Esophagus mucosa (tissue), 1 donor: Measurements from ENCODE around the gene UNC5A. TPM values are rescaled to one million over a fixed set of nuclear protein-coding genes. Genes with fewer than 3 reads are reported as not detected.

Experiments used
- ATAC-seq: fragments of 200-7000 bp; cut with Tn5 transposase; one replicate; pipeline ENCODE4 v1.9.1; 2020
- total RNA-seq: library from RNA; stranded (reverse); gene quantifications from one replicate; pipeline ENCODE4 v1.2.4, GENCODE V29; 2023
- donor health status: DM: yes; HTN: yes; CAD: no.

The UNC5A gene
- total RNA-seq, 1 donor from 2014 or later: not detected

DNA sequence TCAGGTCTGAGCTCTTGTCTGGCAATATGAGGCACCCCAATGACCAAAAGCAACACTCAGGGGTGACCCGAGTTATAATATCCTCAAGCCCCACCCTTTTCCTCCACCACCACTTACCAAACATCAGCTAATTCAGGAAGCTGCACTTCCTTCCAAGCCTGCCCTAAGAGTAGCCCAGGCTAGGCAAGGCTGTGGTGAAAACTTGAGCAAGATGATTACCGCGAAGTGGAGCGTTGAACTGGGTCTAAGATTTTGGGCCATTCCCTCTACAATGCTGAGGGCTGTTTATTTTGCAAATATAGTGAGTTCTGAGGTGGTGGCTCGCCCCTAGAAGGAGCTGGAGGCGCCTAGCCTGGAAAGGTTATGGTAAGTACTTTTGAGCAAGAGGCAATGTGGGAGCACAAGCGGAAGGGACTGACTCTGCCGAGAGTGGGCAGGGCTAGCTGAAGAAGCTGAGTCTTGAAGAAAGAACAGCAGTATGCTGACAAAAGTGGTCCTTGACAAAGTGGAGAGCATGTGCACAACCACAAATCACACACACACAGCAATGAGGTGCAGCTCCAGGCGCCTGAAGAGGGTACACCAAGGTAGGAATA lies 89.0 kb downstream of the UNC5A start, which contains the start of gene HK3:
TSS of gene HK3 (minus strand) at position 51 of the 596 bp plus-strand sequence. CDS start 3,187 bp downstream, outside the sequence.
- peak; percentile 17 for ATAC-seq

DNA sequence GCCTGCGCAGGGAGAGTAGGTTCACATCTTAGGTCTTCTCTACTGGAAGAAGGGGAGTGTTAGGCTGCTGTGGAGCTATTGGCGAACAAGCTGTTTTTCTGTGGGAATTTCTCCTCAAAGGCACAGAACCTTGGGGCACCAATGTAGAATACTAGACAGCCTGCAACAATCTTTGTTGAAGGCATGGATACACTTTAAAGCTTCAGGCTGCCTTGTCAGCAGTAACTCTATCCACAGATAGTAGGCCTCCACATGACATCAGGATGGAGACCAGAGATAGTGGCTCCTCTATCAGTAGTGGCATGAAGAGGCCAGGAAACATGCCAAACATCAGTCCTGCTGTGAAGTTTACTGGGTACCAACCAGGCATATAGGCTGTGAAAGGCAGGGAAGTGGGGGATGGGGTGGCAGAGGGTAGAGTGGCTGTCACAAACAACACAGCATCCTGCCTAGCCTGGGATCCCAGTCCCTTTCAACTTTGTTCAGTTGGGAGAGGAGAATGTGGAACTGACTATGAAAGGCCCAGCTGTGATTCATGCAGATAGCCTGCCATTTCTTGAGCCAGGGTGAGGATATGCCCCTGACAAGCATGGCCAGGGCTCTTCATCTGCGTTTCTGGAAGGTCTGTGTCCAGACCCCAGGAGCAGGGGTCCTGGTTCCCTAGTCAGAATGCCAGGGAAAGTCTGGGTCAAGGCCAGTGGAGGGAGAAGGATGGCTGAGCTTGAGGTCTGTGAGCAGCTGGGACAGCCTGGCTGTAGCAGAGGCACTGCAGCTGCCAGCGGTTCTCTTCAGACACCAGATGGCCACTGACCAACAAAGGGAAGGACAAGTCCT lies 89.8 kb downstream of the UNC5A start:
- no peak for ATAC-seq

DNA sequence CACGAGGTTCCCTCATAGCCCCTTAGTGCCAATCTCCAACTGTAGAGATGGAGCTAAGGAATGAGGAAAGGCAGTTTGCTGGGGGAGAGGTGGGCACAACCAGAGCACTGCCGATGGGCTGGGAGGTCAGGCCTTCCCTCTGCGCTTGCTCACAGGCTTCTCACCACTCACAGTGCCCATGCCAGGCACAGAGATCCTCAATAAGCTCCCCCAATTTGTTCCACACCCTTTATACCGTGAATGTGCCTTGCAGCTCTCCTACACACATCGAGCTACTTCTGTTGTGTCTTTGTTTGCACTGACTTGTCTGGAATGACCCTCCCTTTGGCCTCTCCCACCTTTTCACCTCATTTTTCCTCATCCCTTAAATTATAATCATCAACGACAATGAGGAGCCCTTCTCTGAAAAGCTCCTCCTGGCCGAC lies 90.4 kb downstream of the UNC5A start:
- no peak for ATAC-seq

DNA sequence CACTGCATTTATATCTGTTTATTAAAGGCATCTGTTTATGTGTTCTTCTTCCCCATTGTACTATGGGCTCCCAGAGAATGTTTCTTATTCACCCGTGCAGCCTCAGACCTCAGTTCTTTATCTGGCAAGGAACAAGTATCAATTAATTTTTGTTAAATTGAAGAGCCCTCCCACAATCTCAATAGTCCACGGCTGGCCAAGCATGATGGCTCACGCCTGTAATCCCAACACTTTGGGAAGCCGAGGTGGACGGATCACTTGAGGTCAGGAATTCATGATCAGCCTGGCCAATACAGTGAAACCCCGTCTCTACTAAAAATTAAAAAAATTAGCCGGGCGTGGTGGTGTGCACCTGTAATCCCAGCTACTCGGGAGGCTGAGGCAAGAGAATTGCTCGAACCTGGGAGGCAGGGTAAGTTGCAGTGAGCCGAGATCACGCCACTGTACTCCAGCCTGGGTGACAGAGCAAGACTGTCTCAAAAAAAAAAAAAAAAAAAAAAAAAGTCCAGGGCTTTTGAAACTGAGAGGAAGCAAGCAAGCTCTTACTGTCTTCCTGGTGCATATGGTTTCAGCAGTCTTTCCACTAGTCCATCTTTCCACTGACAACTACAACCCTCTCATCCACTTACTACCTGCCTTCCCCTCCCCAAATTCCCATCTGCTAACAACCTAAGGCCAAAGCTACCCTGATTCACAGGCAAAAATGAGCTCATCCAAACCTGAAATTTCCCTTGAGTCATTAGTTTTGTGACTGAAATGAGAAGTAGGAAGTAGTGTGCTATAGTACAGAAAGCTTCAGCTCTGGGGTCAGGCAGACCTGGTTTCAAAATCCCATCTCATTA lies 91.1 kb downstream of the UNC5A start:
- ATAC-seq: no peak

DNA sequence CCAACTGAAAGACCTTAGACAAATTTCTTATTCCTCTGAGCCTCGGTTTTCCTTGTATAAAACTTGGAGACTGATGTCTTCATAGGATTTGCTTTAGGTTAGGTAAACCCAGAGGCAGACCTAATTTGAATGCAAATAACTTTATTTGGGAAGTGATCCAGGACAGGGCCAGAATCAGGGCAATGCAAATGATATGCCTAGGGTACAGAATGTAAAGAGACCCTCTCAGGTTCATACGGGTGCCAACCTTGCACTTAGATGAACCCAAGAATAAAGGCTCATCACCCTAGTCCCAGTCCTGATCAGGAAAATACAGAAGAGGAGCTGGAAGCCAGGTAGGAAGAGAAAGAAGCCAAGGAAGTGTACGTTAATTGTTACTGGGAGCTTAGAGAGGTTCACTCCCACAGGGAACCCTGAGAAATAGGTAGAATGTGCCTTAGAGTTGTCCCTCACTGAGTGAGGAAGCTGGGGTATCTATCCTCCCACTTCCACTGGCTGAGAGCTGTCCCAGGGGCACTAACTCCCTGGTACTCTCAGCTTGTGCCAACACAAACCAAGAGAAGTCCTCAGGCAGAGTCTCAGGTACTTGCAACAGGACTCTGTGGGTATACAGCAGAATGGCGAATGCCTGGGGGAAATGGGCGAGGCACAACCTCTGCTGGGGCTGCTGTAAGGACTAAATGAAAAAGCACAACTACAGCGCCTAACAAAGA lies 91.9 kb downstream of the UNC5A start:
- no peak for ATAC-seq

DNA sequence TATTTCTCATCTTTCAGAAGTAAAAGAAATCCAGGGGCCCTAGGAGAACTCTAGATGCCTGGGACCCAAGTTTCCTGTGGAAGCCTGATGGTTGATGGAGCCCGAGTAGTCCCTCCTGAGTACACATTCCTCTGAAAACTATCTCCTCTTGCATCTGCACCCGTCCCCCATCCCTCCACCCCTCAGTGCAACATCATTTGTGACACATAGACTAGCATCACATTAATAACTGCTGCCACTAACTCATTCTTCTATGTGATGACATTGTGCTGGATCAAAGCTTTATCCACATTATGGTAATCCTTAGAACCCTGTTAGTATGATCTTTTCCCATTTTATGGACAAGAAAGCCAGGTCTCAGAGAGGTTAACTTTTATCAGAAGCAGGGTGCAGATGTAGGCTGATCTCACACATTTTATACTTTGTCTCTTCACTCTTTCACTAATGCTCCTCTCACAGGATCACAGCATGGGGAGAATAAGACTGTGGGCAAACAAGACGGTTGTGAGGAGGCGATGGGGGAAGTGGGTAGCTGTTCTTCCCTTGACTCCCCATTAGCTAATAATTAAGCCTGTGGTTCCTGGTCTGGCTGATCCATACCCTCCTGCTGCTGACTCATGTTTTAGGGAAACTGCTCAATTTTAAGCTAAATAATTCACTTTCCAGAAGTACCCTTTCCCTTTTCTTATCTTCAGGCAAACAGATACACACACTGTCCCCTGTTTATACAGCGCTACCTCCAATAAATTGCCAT lies 92.7 kb downstream of the UNC5A start:
- no peak for ATAC-seq

DNA sequence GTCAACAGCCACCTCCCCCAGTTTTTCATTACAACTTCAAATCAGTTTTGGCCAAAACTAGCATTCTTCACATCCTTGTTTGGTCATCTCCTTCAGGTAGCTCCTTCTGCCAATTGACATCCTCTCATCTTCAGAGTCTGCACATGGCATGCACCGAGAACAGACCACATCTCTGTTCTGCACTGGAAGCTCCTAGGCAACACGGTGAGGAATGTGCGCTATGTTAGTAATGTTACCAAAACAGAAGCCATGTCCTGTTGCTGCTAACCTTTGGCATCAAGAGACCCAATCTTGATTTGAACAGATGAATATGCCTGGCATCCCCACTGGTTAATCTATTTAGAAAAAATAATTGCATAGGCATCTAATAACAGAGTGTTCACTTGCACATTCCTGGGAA lies 93.9 kb downstream of the UNC5A start:
- no peak for ATAC-seq

DNA sequence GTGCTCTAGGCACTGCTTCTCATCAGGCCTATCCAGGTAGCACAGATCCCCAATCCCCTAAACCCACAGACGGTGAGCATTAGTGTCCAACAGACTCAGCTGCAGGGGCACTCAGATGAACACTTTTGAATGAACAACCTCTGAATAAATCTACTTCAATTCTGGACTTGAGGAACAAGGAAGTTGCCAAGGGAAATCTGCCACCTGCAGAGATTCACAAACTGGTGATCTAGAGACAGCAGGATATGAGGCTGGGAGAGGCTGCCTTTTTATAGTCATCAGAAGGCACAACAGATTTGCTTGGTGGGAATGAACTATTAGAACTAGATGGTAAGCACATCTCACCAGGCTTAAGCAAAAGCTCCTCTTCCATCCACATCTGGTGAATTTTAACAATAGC lies 95.8 kb downstream of the UNC5A start:
- no peak for ATAC-seq

DNA sequence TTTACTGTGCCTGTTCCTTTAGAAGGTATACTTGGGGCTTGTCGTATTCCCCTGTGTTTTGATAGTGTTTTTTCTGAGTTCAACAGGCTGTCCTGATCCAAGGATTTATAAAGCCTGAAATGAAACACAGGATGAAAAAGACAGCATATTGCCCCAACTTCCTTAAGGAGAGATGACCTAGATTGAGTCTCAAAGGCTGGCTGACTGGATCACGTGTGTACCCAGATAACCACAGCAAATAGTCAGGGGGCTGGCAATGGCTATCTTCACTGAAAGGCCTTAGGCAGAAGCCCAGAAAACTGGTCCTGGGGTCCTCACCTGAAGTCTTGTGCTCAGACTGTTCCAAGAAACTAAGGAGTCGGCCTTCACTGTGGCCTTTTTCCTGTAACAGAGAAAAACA lies 96.4 kb downstream of the UNC5A start:
- no peak for ATAC-seq

DNA sequence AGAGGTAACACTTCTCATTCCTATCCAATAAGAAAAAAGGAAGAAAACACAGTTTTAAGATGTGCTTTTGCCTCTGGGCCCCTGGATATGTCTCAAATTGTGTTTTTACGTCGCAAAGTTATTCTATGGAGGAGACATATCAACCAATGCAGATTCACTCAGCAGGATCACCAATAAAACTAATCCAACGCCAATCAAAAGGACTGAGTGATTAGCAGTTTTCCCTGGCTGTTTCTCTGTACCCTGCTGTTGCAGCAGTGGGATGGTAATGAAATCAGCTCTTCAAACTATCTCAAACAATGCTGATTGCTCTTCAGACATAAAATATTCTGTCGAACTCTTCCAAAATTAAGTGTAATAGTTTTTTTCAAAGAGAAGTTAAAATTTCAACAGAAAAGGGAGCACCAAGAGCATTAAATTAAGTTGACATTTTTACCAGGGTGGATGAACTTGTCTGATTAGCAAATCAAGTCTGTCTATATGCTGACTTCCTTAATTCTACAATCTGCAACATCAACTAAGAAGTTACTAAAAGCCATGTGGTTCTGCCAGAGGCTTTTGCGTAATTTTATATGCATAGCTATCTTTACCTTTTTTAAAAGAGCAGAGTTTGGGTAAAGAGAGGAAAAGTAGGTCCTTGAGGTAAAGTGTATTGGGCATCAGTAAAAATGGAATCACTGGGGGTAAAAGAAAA lies 98.5 kb downstream of the UNC5A start:
- no peak for ATAC-seq

DNA sequence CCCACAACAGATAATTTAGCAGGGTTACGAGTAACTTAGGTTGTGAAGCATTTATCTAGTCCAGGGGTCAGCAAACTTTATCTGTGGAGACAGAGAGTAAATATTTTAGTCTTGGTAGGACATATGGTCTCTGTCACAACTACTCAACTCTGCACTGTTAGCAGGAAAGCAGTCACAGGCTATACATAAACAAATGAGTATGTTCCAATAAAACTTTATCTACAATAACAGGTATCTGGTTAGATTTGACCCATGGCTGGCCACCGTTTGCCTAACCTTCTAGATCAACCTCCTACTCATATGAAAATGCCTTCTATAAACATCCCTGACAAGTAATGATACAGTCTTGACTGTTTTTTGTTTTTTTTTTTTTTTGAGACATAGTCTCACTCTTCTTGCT lies 101.8 kb downstream of the UNC5A start:
- ATAC-seq: no peak

DNA sequence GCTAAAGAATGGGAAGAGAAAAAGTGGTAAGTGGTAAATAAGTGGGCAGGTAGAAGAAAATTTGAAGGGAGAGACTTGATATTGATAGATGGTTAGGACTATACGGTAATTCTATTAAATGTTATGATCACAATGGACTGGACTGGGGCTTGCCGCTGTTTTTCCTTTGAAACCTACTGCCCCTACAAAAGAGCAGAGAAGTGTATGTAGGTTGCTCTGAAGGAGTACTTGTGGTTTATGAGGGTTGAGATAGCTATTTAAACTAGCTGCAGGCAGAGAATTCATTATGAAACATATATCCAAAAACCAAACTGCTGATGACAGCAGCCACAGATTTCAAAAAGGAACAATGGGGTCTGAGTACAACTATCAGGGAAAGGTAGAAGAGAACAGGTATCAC lies 105.5 kb downstream of the UNC5A start:
- ATAC-seq: no peak

DNA sequence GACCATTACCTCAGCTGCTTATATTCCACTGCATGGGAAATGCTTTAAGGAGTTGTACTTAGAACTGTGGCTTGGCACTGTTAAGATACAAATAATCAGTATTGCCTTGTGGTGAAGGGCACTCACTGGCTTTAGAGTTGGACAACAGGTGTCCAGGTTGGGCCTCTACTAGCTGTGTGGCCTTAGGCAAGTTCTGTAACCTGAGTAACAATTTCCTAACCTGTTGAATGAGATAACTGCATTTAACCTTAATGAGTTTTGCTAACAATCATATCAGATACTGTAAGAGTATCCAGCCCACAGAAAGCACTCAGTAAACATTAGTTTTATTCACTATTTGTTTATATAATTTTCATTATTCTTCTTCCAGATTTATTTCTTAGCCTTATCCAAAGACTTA lies 106.0 kb downstream of the UNC5A start:
- ATAC-seq: no peak

DNA sequence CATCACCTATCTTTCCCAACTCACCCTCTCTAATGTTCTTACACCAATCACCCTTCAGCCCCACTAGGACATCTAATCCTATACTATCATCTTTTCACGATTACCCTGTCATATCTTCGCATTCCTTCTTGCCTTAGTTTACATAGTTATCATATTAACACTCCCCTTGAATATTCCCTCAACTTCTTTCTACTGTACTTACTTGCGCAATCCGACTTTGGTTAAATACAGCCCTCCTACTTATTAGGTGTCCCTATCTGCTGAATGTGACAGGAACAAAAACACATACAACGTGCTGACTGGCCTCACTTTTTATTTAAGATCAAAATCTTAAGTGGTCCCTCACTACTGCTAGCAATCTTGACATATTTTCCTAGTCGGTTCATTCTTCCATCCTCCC lies 108.3 kb downstream of the UNC5A start:
- no peak for ATAC-seq

DNA sequence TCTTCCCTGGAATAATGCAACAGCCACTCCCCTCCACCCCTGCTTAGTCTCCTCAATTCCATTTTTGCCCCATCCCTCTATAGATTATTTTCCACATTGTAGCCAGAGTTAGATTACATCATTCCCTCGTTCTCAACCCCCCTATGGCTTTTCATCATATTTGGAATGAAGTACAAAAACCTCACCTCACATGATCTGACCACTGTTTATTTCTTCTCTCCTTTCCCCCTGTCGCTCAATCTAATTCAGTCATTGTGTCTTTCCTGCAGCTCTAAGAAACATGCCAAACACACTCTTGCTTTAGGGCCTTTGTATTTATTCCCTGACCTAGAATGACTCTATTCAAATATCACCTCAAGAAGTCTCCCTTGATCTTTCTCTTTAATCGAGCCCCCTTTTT lies 111.4 kb downstream of the UNC5A start:
- ATAC-seq: no peak

DNA sequence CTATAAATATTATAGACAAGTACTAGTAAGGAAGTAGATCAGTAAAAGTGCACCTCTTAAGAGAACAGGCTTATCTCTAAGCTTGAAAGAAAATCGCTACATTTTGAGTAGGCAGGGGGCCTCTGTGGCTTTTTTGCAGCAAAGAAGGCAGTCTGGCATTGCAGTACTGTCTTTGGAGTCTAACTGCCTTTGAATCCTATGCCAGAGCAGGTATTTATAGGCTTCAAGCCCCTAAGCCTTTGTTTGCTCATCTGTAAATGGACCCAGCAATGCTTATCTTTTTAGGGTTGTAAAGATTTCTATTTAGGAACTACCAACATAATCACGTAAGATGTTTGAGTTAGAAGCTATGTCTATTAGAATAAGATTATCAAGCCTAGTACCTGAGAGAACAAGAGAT lies 112.5 kb downstream of the UNC5A start:
- no peak for ATAC-seq

DNA sequence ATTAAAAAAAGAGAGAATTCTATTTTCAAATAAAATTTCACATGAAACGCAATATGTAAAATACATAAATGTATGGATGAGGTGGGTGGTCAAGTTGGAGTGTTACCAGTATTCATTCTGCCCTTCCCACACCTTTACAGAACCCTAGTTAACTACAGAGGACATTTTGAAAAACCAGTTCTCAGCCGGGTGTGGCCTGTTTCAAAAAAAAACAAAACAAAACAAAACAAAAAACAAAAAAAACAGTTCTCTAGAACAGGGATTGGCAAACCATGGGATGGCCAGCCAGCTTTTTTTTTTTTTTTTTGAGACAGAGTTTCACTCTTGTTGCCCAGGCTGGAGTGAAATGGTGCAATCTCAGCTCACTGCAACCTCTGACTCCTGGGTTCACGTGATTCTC lies 117.2 kb downstream of the UNC5A start:
- peak; percentile 73 for ATAC-seq

DNA sequence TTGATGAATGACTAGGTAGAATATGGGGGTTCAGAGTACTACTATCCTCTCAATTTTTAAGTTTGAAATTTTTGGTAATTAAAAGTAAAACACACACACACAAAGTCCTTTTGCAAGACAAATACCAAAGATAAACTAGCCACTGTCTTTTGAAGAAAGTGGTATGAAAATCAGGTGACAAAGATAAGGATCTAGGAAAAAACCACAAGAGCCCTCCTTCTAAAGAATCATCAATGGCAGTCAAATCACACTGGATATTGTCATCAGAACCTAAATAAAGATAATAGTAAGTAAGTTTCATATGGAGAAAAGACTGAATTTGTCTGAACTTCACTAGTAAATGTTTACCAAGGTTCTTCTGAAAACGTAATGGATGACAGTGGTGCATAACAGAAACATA lies 119.3 kb downstream of the UNC5A start:
- no peak for ATAC-seq
